ENCODE results near the gene TMEM54.

TMEM54 gene

GRCh38 chr1:32861904-32862695 lies 39.1 kb downstream of the TMEM54 start:
- DNase-seq = no peak

GRCh38 chr1:32860566-32860965 lies 40.6 kb downstream of the TMEM54 start:
- DNase-seq = no peak

- DNase-seq = no peak
Measured at GRCh38 chr1:32859915-32860314, 41.3 kb downstream of the TMEM54 start.

- no peak for DNase-seq
Measured at GRCh38 chr1:32858791-32859190, 42.4 kb downstream of the TMEM54 start.

- DNase-seq = no peak
Measured at GRCh38 chr1:32858136-32858535, 43.1 kb downstream of the TMEM54 start.

- DNase-seq = no peak
Measured at GRCh38 chr1:32855861-32856617, 45.1 kb downstream of the TMEM54 start.

GRCh38 chr1:32848354-32849063 lies 52.7 kb downstream of the TMEM54 start:
- DNase-seq = no peak
